HFF-Myc (cell line): ENCODE data around the gene ZNF37A.

Experiments used
- DNase-seq: peaks from one replicate; pipeline ENCODE4 v3.0.0-alpha.2; 2011; ENCODE audit warnings: low read depth; ENCODE audit errors: extremely low read depth
- H3K4me3 ChIP-seq: replicated peaks from 2 replicates; pipeline ENCODE4 v1.5.1; 2011; ENCODE audit warnings: low read depth, mild to moderate bottlenecking, control low read depth, low read length
- TF ChIP-seq, protein P1 (sequence below): IDR thresholded peaks from 2 replicates; pipeline ENCODE4 v1.5.1; 2012; ENCODE audit warnings: mild to moderate bottlenecking, low read depth, low read length, control low read depth; ENCODE audit errors: missing control alignments

The ZNF37A gene

DNA sequence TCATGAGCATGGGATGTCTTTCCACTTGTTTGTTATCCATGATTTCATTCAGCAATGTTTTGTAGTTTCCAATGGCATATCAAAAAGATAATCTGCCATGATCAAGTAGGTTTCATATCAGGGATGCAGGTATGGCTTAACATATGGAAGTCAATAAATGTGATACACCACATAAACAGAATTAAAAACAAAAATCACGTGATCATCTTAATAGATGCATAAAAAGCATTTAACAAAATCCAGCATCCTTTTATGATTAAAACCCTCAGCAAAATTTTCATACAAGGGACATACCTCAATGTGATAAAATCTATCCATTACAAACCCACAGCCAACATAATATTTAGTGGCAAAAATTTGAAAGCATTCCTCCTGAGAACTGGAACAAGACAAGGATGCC lies 90.3 kb downstream of the ZNF37A start:
- TF ChIP-seq, protein P1, sequence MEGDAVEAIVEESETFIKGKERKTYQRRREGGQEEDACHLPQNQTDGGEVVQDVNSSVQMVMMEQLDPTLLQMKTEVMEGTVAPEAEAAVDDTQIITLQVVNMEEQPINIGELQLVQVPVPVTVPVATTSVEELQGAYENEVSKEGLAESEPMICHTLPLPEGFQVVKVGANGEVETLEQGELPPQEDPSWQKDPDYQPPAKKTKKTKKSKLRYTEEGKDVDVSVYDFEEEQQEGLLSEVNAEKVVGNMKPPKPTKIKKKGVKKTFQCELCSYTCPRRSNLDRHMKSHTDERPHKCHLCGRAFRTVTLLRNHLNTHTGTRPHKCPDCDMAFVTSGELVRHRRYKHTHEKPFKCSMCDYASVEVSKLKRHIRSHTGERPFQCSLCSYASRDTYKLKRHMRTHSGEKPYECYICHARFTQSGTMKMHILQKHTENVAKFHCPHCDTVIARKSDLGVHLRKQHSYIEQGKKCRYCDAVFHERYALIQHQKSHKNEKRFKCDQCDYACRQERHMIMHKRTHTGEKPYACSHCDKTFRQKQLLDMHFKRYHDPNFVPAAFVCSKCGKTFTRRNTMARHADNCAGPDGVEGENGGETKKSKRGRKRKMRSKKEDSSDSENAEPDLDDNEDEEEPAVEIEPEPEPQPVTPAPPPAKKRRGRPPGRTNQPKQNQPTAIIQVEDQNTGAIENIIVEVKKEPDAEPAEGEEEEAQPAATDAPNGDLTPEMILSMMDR: no peak
- DNase-seq: no peak
- H3K4me3 ChIP-seq: no peak overlapping the region
